Neural progenitor cell (in vitro differentiated cells): ENCODE results near the gene TNRC18. TPM values are rescaled to one million over a fixed set of nuclear protein-coding genes. Genes with fewer than 3 reads are reported as not detected.
A peak's percentile ranks its signal among the peaks of the same experiment; 100 is the strongest.

ENCODE experiments used
- DNase-seq: peaks from one replicate; pipeline ENCODE4 v3.0.0-alpha.2; 2016; ENCODE audit warnings: low spot score
- H2AFZ ChIP-seq: fragments of 200-600 bp; sonication (generic); replicated peaks from 2 replicates; pipeline ENCODE4 v1.6.1; 2016; ENCODE audit warnings: antibody characterized with exemption
- H3F3A ChIP-seq: fragments of 200-600 bp; sonication (generic); 2 replicates; pipeline ENCODE4 v1.6.1; 2016; ENCODE audit warnings: antibody characterized with exemption, low read depth
- H3K27ac ChIP-seq: fragments of 200-600 bp; sonication (generic); 2 replicates; pipeline ENCODE4 v1.5.1; 2016; ENCODE audit warnings: mild to moderate bottlenecking
- H3K27me3 ChIP-seq: fragments of 200-600 bp; sonication (generic); 2 replicates; pipeline ENCODE4 v1.6.1; 2016; ENCODE audit warnings: mild to moderate bottlenecking, moderate library complexity
- H3K36me3 ChIP-seq: fragments of 200-600 bp; sonication (generic); 2 replicates; pipeline ENCODE4 v1.5.1; 2016
- H3K4me1 ChIP-seq: fragments of 200-600 bp; sonication (generic); 2 replicates; pipeline ENCODE4 v1.6.1; 2016; ENCODE audit warnings: mixed run types
- H3K4me2 ChIP-seq: fragments of 200-600 bp; sonication (generic); 2 replicates; pipeline ENCODE4 v1.6.1; 2016
- H3K4me3 ChIP-seq: fragments of 200-600 bp; sonication (generic); 2 replicates; pipeline ENCODE4 v1.5.1; 2016
- H3K79me2 ChIP-seq: fragments of 200-600 bp; sonication (generic); 2 replicates; pipeline ENCODE4 v1.6.1; 2016; ENCODE audit warnings: low read depth
- H3K9ac ChIP-seq: fragments of 200-600 bp; sonication (generic); 2 replicates; pipeline ENCODE4 v1.6.1; 2016
- H3K9me3 ChIP-seq: fragments of 200-600 bp; sonication (generic); 2 replicates; pipeline ENCODE4 v1.5.1; 2016; ENCODE audit warnings: low read depth
- H4K20me1 ChIP-seq: fragments of 200-600 bp; sonication (generic); 2 replicates; pipeline ENCODE4 v1.6.1; 2016; ENCODE audit warnings: low read depth
- H3K27ac Mint-ChIP-seq: 3 replicates; pipeline ENCODE4 v1.8.0; 2021; ENCODE audit warnings: mixed read lengths
- H3K27me3 Mint-ChIP-seq: 2 replicates; pipeline ENCODE4 v1.8.0; 2022; ENCODE audit warnings: low read depth, mild to moderate bottlenecking, inconsistent platforms, moderate library complexity, mixed read lengths; ENCODE audit not compliant: insufficient read depth
- H3K36me3 Mint-ChIP-seq: 3 replicates; pipeline ENCODE4 v1.8.0; 2021; ENCODE audit warnings: mixed read lengths
- H3K4me1 Mint-ChIP-seq: 3 replicates; pipeline ENCODE4 v1.8.0; 2021; ENCODE audit warnings: mixed read lengths
- H3K4me3 Mint-ChIP-seq: 3 replicates; pipeline ENCODE4 v1.8.0; 2021; ENCODE audit warnings: mild to moderate bottlenecking, moderate library complexity, mixed read lengths
- H3K9me3 Mint-ChIP-seq: 3 replicates; pipeline ENCODE4 v1.8.0; 2020; ENCODE audit warnings: mixed read lengths
- EZH2 ChIP-seq: fragments of 200-600 bp; sonication (generic); IDR thresholded peaks from 2 replicates; pipeline ENCODE4 v1.6.1; 2017; ENCODE audit warnings: antibody characterized with exemption, mild to moderate bottlenecking, moderate library complexity
- EZH2phosphoT487 ChIP-seq: fragments of 200-600 bp; sonication (generic); IDR thresholded peaks from 2 replicates; pipeline ENCODE4 v1.6.1; 2017; ENCODE audit warnings: antibody characterized with exemption
- total RNA-seq: library from RNA; depleted of rRNA; stranded (reverse); fragments of >200 nt; gene quantifications from 2 replicates; pipeline ENCODE4 v1.2.3, GENCODE V29; 2015; ENCODE audit warnings: low replicate concordance
- TF ChIP-seq, protein P1 (sequence below): fragments of 200-600 bp; sonication (generic); IDR thresholded peaks from 2 replicates; pipeline ENCODE4 v1.5.1; 2017; ENCODE audit warnings: antibody characterized with exemption, mild to moderate bottlenecking

TNRC18 gene
- total RNA-seq, 1 donor from 2014 or later: 16.1 TPM

GRCh38 chr7:5453566-5454075 lies 30.0 kb upstream of the TNRC18 start:
- Histone ChIP-seq H4K20me1 (no peaks in the 10 kb centered on the region), H3K9ac (no peak overlapping the region), H3K79me2 (no peaks in the 10 kb centered on the region), H3K4me1 (peaks cover 10% of the 10 kb centered on the region), H3K27me3 (no peaks in the 10 kb centered on the region), H3K27ac (no peak overlapping the region), H2AFZ (no peak overlapping the region), H3K4me2 (no peak overlapping the region), H3F3A (peaks cover 12% of the 10 kb centered on the region), H3K4me3 (no peak overlapping the region), H3K36me3 (no peaks in the 10 kb centered on the region), H3K9me3 (no peaks in the 10 kb centered on the region)
- TF ChIP-seq EZH2: no peak
- TF ChIP-seq, protein P1, sequence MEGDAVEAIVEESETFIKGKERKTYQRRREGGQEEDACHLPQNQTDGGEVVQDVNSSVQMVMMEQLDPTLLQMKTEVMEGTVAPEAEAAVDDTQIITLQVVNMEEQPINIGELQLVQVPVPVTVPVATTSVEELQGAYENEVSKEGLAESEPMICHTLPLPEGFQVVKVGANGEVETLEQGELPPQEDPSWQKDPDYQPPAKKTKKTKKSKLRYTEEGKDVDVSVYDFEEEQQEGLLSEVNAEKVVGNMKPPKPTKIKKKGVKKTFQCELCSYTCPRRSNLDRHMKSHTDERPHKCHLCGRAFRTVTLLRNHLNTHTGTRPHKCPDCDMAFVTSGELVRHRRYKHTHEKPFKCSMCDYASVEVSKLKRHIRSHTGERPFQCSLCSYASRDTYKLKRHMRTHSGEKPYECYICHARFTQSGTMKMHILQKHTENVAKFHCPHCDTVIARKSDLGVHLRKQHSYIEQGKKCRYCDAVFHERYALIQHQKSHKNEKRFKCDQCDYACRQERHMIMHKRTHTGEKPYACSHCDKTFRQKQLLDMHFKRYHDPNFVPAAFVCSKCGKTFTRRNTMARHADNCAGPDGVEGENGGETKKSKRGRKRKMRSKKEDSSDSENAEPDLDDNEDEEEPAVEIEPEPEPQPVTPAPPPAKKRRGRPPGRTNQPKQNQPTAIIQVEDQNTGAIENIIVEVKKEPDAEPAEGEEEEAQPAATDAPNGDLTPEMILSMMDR: no peak
- no peak for DNase-seq
- Mint-ChIP-seq H3K36me3 (no peaks in the 10 kb centered on the region), H3K4me3 (peak overlapping the region; percentile 21), H3K9me3 (no peaks in the 10 kb centered on the region), H3K4me1 (peaks cover 35% of the 10 kb centered on the region), H3K27me3 (peaks cover 8% of the 10 kb centered on the region), H3K27ac (no peak overlapping the region)

- Histone ChIP-seq H3K9ac (no peak overlapping the region), H3K27me3 (no peaks in the 10 kb centered on the region), H2AFZ (no peak overlapping the region), H3K27ac (no peak overlapping the region), H3K4me3 (no peak overlapping the region), H3K4me1 (peaks cover 16% of the 10 kb centered on the region), H3K36me3 (no peaks in the 10 kb centered on the region), H3K9me3 (no peaks in the 10 kb centered on the region), H4K20me1 (no peaks in the 10 kb centered on the region), H3F3A (peaks cover 12% of the 10 kb centered on the region), H3K4me2 (no peak overlapping the region), H3K79me2 (no peaks in the 10 kb centered on the region)
- Mint-ChIP-seq H3K27ac (peak overlapping the region; percentile 92), H3K4me3 (peak overlapping the region; percentile 9), H3K27me3 (peaks cover 8% of the 10 kb centered on the region), H3K4me1 (peaks cover 35% of the 10 kb centered on the region), H3K36me3 (no peaks in the 10 kb centered on the region), H3K9me3 (no peaks in the 10 kb centered on the region)
- peak; percentile 89 for DNase-seq
- TF ChIP-seq EZH2phosphoT487: no peak
- TF ChIP-seq, protein P1: no peak
- no peak for TF ChIP-seq EZH2
Measured at GRCh38 chr7:5452937-5453540, 29.4 kb upstream of the TNRC18 start.

GRCh38 chr7:5452470-5452899 lies 28.9 kb upstream of the TNRC18 start:
- H3K4me2 ChIP-seq: no peak overlapping the region
- H3K36me3 ChIP-seq: no peaks in the 10 kb centered on the region
- Mint-ChIP-seq H3K9me3 (no peaks in the 10 kb centered on the region), H3K4me3 (no peak overlapping the region), H3K4me1 (peaks cover 31% of the 10 kb centered on the region), H3K36me3 (no peaks in the 10 kb centered on the region), H3K27me3 (peaks cover 8% of the 10 kb centered on the region), H3K27ac (peak overlapping the region; percentile 92)
- H3F3A ChIP-seq: peaks cover 12% of the 10 kb centered on the region
- no peak overlapping the region for H3K4me3 ChIP-seq
- no peaks in the 10 kb centered on the region for H3K79me2 ChIP-seq
- no peak overlapping the region for H3K27ac ChIP-seq
- H3K4me1 ChIP-seq: peaks cover 21% of the 10 kb centered on the region
- no peaks in the 10 kb centered on the region for H3K27me3 ChIP-seq
- H4K20me1 ChIP-seq: no peaks in the 10 kb centered on the region
- H3K9ac ChIP-seq: no peak overlapping the region
- H3K9me3 ChIP-seq: no peaks in the 10 kb centered on the region
- TF ChIP-seq, protein P1: no peak
- TF ChIP-seq EZH2phosphoT487 (no peak), EZH2 (no peak)
- no peak for DNase-seq
- no peak overlapping the region for H2AFZ ChIP-seq
